MV-4-11 (cell line): Measurements from ENCODE around the gene KCTD14.
A peak's percentile ranks its signal among the peaks of the same experiment; 100 is the strongest.
"Not testable (repeated sequence)": the region's sequence is repeated elsewhere in the genome, so short reads cannot be mapped to it uniquely, and the experiment has no call there.

Experiments
- DNase-seq: peaks from one replicate; lab custom pipeline; 2025; lab: John Stamatoyannopoulos, UW

The KCTD14 gene, protein sequence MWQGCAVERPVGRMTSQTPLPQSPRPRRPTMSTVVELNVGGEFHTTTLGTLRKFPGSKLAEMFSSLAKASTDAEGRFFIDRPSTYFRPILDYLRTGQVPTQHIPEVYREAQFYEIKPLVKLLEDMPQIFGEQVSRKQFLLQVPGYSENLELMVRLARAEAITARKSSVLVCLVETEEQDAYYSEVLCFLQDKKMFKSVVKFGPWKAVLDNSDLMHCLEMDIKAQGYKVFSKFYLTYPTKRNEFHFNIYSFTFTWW

DNA sequence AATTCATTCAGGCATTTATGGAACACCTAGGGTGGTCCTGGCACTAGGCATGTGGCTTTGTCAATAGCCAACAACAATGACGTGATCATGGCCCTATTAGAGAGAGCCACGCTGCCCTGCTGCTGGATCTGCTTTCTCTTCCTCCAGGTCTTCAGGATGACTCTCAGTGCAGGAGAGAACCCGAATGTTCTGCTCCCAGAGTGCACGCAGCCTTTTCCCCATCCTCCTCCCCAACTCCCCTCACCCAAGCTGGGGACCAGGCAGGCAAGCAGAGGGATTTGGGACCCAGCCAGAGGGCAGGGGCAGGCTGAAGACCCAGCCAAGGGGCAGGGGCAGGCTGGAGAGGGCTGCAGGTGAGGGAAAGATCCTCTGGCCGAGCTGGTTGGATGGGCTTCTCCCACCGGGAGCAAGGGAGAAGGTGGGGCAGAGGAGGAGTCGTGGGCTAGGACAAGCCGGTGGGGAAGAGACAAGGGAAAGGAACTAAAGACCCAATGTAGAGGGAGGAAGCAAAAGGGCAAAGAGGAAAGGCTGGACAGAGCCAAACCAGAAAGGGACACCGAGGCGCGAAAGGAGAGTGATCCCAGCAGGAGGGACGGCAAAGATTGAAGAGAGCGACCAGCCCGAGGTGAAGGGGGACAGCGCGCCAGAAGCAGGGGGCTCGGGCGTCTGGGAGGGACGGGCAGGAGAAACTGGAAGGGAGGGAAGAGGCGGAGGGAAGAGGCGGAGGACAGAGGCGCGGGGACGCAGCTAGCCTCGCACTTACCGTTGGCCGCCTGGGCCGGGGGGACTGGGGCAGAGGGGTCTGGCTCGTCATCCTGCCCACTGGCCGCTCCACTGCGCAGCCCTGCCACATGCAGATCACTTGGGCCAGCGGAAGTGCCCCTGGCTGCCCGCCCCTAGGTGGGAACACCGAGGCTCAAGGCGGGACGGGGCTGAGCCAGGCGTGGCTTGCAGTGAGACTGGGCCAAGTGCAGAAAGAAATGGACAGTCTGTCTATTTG, at the start of gene KCTD14:
Gene KCTD14, minus strand, starts transcription at position 880 of the 1,000 bp plus-strand sequence. Its CDS starts 27 bp downstream, at position 853.
- no peak for DNase-seq

DNA sequence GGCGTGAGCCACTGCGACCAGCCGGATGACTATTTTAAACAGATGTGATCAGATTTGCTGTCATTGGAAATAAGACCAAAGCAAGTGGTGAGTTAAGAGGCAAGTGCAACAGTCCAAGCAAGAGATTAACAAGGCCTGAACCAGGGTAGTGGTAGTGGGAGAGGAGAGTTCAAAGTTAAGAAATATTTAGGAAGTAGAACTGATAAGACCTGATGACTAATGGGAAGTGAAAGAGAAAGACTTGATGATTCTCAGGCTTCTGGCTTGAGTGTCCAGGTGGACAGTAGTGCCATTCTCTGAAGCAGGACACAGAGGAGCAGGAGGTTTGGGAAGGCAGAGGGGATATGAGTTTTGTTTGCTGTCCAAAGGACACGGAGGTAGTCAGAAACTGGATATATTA, 49.4 kb upstream of the KCTD14 start:
- peak; percentile 43 for DNase-seq

DNA sequence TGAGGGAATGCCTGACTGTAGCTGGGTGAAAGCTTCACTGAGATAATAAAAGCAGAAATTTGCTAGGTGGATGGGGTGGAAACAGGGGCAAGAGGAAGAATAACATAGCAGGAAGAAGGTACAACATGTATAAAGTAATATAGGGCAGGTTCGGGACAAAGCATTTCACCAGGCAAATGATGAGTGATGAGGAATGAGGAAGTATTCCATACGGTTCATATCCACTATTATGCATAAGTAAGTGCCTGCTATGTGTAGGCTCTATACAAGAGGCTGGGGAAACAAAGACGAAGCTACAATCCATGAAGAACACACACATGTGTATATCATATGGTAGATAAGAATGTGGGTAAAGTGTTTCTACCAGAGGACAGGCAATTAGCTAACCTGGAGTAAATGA, 48.6 kb upstream of the KCTD14 start:
- DNase-seq: no peak

DNA sequence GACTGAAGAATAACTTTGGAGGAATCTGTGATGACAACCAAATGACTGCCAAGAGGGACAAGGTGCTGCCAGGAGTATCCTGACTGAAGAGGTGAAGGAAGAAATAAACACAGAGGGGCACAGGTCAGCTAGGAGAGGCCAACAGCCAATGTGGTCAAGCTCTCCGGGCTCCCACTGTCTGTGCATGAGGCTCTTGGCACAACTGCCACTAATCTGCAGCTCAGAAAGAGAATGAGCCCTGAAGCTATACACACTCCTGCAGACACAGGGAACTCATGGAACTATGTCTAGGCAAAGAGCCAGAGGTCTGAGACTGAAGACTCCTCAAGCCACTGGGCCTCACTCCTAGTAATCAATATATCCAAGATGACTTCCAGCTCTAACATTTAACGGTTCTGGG, 47.5 kb upstream of the KCTD14 start:
- no peak for DNase-seq

DNA sequence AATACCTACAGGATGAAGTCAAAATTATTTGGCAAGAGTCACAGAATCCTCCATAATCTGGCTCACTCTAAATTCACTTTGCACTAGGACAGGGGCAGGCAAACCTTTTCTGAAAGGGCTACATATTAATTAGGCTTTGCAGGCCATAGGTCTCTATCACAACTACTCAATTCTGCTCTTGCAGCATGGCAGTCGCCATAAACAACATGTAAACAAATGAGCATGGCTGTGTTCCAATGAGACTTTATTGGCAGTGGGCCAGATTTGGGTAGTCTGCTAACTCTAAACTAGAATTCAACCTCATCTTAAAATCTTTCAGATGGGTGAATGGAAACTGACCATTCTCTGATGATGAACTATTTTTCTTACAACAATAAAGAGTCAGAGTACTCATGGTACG, 46.4 kb upstream of the KCTD14 start:
- DNase-seq: no peak

DNA sequence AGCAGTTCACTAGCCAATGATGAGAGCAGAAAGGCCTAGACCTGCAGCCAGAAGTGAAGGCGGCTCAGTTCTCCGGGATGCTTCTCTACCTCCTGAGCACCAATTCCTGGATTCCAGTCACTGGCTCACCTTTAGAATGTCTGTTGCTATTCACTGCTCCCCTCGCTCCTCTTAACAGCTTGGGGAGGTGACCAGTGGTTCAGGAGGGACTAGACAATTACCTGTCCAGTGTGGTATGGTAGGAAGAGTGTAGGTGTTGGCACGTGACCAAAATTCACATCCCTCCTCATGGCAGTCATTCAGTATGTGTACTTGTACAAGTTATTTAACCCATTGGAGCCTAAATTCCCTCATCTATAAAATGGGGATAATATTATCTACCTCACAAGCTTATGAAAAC, 44.6 kb upstream of the KCTD14 start:
- no peak for DNase-seq

DNA sequence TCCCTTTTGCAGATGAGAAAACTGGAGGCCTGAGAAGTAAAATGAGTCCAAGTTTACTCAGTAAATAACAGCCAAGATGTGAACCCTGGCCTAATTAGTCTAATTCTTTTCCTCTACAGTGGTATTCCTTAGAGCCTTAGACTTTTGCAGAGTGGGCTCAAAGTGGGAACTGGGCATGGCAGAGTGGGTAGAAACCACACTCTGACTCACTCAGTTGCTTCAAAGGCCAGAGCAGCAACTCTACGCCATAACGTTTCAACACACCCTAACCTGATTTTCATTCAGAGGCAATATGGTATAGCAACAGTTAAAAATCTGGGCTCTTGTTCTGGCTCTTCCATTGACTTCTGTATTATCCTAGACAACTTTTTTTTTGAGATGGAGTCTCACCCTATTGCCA, 43.4 kb upstream of the KCTD14 start:
- peak; percentile 80 for DNase-seq

DNA sequence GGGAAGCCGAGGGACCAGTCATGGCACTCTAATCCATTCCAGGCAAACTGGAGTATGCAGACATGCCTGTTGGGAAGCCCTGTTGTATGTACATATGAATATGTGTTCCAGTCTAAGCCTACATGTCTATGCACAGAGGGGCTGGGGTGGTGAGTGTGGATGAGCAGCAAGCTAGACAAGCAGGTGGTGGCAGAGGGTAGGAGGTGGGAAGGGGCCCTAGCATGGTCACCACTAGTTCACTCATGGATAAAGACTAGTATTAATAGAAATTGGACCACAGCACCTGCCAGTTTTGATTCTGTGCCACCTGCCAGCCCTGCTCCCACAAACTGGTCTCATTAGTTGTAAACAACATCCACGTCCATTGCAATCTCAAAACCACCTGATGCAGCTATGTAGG, 42.1 kb upstream of the KCTD14 start:
- DNase-seq: no peak

DNA sequence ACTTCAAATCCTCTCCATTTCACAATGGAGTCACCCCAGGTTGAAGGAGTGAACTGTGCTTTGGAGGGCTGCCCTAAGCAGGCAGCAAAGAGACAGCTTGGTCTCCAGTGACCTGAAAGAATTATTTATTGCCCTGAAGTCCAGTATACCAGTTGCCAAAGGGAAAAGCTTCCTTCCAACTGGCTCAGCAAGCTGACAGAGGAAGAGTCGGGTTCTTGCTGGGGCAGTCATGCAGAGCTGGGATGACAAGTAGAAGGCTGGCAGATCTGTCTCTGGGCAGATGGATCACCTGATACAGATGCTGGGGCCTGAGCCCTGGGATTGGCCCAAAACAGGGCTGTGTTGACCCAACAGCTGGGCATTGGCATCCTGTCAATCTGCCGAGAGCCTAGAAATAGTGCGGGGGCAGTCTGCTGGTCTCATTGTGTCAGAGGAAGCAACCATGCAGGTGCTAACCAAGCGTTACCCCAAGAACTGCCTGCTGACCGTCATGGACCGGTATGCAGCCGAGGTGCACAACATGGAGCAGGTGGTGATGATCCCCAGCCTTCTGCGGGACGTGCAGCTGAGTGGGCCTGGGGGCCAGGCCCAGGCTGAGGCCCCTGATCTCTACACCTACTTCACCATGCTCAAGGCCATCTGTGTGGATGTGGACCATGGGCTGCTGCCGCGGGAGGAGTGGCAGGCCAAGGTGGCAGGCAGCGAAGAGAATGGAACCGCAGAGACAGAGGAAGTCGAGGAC, 40.5 kb upstream of the KCTD14 start, which contains the start of gene THRSP:
Gene THRSP, plus strand, starts transcription at position 422 of the 742 bp plus-strand sequence. Its CDS starts 21 bp downstream, at position 443.
- DNase-seq: no peak

DNA sequence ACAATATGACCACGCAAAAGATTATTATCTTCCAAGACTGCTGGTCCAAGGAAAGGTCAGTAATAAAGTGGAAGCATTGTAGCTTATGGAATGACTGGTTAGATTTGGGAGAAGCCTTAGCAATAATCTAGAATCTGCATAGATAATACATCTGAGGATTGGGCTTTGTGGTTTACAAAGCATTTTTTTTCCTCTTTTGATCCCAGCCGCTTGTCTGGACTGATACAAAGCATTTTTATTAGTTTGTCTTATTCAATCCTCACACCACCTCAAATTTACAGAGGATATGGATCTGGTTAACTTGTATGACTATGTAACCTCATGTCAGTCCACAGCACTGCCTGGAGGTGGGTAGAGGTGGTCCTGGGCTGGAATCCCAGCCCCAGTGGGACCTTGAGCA, 39.6 kb upstream of the KCTD14 start:
- DNase-seq: no peak

DNA sequence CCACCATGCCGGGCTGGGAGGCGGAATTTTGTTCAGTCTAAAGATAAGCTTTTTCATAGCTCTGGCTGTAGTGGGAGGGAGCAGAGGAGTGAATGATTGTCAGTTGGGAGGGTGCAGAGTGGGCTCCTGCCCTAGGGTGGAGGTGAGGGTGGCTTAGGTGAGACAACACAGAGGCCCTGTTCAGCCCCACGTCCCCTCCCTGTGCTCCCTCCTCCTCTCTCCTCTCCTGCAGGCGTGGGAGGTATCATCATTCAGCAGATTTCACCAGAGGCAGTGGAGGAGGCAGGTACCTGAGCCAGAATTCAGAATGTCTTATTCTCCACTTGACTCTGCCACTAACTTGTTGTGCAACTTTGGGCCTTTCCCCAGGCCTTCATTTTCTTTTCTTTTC, 38.8 kb upstream of the KCTD14 start:
- DNase-seq: no peak

DNA sequence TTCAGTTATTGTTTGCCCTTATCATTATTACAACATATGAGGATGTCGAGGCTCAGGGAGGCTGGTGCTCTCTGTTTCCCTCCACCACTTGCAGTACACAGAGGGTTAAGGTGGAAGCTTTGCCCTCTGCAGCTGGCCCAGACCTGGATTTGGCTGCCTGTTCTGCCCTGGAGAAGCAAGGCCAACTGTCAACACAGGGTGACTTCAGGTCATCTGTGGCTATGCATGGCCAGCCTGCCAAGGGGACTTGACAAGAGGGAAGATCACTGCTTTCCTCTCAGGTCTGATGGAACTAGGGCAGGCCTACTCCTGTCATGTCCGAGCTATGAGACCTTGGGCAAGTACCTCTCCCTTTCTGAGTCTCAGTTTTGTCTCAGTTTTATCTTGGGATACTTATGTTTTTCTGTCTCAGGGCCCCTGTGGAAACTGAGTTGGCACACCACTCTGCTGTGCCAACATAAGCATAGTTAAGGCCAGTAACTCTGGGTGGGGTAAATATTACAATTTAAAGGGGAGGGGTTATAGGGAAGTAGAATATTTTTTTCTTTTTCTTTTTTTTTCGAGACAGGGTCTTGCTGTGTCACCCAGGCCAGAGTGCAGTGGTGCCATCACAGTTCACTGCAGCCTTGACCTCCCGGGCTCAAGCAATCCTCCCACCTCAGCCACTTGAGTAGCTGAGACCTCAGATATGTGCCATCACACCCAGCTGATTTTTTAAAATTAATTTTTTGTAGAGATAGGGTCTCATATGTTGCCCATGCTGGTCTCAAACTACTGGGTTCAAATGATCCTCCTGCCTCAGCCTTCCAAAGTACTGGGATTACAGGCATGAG, 38.2 kb upstream of the KCTD14 start:
- peak; percentile 36 for DNase-seq

DNA sequence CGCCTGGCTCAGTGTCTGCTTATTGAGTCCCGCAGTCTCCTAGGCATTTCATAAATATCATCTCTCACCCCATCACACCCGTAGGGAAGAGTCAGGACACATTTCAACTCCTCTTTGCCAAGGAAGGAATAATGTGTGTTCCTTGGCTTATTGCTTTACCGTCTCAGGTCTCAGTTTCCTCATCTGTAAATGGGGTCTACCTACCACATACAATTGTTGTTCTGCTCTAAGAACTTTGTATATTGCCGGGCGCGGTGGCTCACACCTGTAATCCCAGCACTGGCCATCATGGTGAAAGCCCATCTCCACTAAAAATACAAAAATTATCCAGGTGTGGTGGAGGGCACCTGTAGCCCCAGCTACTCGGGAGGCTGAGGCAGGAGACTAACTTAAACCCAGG, 37.5 kb upstream of the KCTD14 start:
- no peak for DNase-seq

DNA sequence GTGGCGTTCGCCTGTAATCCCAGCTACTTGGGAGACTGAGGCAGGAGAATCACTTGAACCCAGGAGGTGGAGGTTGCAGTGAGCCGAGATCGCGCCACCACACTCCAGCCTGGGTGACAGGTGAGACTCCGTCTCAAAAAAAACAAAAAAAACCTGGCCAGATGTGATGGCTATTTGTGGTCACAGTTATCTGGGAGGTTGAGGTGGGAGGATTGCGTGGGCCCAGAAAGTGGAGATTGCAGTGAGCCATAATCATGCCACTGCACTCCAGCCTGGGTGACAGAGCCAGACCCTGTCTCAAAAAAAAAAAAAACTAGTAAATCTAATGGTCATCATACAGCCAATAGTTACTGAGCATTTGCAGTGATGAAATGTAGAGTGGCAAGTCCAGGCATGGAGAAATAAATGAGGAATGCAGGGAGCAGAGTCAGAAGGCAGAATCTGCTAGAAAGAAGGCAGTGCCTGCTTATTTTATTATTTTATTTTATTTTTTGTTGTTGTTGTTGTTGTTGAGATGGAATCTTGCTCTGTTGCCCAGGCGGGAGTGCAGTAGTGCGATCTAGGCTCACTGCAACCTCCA, 36.8 kb upstream of the KCTD14 start:
- DNase-seq: not testable (repeated sequence)

DNA sequence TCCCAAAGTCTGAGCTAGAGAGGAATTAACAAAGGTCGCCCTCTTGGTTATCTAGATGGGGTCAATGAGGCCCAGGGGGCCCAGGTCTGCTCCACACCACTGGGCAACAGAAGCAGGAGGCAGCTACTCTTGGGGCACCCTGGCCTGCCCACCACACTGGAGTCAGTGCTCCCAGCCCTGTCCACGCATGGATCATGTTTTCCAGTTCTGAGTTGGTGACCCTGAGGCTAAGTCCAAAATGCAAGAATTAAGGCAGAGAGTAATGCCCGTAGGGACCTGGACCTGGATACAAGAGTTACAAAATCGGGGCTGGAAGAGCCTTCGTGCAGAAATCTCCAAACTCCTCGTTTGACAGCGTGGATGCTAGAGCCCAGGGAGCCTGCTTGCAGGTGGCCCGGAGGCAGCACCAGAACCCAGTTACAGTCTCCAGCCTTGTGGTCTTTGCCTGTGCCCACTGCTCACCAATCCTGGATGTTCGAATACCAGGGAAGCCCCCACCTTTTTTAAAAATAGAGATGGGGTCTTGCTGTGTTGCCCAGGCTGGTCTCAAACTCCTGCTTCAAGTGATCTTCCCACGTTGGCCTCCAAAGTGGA, 34.5 kb upstream of the KCTD14 start:
- no peak for DNase-seq

DNA sequence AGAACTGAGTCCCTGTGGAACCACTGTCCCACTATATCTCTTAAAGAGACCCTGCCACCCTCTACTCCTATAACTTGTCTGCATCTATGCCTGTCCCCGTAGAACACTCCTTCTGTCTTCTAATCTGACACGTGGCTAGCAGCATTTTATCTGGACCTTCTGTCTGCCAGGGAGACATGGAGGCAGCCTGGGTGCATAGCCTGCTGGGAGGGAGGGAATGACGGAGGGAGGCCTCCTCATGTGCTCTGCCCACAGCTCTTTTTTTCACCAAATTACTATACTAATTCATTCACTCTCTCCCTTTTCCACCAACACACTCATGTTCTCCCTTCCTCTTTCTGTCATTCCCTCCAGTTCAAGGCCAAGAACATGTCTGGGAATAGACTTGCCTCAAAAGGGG, 33.0 kb upstream of the KCTD14 start:
- DNase-seq: no peak

DNA sequence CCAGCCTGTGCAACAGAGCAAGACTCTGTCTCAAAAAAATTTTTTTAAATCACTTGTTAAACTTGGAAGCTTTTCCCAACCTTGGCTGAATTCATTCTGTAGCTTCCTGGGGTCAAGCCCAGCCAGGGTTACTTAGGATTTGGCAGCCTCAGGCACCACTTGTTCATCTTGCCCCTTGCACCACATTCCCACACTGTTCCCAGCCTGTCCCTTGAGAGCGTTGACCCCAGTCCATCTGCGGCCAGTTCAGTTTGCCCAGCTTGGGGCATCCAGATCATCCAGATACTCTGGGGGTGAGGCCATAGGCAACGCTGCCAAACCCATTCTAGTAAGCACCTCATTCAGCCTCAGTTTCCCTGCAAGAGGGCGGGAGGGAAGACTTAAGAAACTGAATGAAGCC, 31.9 kb upstream of the KCTD14 start:
- no peak for DNase-seq

DNA sequence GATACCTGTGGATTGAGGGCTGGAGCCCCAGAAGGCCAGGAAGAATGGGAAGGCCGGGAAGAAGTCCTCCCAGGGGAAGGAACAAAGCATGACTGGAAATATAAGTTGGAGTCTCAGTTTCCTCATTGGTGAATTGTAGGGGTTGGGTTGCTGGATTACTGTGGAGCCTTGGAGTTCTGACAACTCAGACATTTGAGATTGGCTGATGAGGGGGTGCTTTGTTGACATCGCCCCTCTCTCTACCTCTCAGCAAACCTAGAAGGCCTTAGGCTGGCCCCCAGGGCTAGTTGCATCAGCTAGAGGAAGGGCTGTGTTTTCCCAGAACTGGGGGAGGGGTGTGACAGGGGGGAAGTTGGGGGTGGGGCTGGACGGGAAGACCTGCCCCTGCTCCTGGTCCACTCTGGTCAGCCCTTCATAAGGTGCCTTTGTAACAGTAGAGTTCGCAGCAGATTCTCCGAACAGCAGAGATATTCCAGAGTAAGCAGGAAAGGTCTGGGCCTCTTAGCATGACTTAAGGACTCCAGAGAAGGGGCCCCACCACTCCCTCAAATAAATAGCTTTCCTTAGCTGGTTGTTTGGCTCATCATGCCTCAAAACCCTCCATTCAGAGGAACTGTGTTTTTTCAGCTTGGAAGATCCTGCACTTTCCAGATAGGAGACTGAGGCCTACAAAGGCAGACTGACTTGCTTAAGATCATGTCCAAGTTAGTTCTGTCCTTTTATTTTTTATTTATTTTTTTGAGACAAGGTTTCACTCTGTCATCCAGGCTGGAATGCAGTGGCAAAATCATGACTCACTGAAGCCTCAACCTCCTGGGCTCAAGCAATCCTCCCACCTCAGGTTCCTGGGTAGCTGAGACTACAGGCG, 28.1 kb upstream of the KCTD14 start:
- no peak for DNase-seq

DNA sequence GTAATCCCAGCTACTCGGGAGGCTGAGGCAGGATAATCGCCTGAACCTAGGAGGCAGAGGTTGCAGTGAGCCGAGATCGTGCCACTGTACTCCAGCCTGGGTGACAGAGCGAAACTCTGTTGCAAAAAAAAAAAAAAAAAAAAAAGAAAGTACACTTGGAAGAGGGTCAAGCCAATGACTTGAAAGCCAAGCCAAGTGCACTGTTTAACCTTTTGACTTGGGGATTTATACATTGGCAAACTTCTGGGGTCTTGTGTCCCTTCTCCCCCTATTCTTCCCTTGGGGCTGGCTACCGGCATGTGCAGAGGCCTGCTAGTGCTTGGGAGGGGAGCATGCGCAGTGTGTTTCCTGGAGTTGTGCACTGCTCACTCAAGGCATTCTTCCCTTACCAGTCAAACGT, 26.3 kb upstream of the KCTD14 start:
- no peak for DNase-seq

DNA sequence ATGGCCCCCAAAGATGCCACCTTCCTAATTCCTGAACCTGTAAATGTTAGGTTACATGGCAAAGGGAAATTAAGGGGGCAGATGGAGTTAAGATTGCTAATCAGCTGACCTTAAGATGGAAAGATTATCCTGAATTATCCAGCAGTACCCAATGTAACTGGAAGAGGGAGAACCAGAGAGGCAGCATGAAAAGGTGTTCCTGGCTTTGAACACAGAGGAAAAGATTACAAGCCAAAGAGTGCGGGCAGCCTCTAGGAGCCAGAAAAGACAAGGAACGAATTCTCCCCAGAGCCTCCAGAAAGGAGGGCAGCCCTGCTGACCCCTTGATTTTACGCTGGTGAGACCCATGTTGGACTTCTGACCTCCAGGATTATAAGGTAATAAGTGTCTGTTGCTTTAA, 25.5 kb upstream of the KCTD14 start:
- no peak for DNase-seq
